IPS-18c (cell line): Measurements from ENCODE around the gene INO80B.

Experiments used
- H3K4me3 ChIP-seq: 2 replicates; pipeline ENCODE4 v1.7.0; 2013; ENCODE audit warnings: low read depth, mild to moderate bottlenecking, low read length, moderate library complexity; ENCODE audit not compliant: insufficient read depth
- H3K9me3 ChIP-seq: one replicate; pipeline ENCODE4 v1.6.1; 2013; ENCODE audit warnings: mild to moderate bottlenecking, low read length, moderate library complexity; ENCODE audit not compliant: control insufficient read depth, insufficient read depth

The INO80B gene

DNA sequence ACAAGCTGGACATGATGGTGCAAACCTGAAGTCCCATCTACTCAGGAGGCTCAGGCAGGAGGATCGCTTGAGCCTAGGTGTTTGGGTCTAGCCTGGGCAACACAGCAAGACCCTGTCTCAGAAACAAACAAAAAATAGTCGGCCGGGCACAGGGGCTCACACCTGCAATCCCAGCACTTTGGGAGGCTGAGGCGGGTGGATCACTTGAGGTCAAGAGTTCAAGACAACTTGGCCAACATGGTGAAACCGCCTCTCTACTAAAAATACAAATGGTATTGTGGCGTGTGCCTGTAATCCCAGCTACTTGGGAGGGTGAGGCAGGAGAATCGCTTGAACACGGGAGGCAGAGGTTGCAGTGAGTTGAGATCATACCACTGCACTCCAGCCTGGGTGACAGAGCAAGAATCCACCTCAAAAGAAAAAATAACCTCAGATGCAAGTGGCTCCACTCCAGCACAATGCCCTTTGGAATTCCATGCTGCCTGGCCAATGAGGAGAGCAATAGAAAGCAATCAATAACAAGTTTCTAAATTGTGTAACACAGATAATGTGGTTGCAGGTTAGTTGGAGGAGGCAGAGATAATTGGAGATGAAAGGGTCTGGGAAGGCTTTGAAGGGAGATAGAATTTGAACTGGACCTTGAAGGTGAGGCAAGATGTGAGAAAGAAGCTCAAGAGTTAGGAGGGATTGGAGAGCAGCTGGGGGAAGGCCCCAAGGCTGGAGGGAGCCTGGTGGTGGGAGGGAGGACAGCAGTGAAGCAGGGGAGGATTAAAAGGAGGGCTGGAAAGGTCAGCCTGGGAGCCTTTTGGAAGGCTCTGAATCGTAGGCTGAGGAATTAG lies 34.0 kb downstream of the INO80B start:
- Histone ChIP-seq H3K4me3 (no peak overlapping the region), H3K9me3 (no peaks in the 10 kb centered on the region)

DNA sequence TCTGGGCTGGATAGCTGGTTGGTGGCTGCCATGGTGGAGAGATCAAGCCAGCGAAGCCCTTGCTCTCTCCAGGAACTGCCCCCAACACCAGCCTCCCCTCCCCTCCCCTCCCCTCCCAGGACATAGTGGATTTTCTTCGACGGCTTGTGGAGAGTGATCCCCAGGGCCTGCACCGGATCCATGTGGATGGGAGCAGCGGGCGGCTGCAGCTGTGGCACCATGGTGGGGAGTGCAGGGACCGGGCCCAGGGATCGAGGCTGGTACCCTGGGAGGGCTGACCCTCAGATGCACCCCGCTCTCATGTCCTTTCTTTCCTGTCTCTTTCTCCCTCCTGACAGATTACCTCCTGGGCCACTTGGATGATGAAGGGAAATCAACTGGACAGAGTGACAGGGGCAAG lies 35.0 kb downstream of the INO80B start:
- Histone ChIP-seq H3K4me3 (no peak overlapping the region), H3K9me3 (no peaks in the 10 kb centered on the region)

DNA sequence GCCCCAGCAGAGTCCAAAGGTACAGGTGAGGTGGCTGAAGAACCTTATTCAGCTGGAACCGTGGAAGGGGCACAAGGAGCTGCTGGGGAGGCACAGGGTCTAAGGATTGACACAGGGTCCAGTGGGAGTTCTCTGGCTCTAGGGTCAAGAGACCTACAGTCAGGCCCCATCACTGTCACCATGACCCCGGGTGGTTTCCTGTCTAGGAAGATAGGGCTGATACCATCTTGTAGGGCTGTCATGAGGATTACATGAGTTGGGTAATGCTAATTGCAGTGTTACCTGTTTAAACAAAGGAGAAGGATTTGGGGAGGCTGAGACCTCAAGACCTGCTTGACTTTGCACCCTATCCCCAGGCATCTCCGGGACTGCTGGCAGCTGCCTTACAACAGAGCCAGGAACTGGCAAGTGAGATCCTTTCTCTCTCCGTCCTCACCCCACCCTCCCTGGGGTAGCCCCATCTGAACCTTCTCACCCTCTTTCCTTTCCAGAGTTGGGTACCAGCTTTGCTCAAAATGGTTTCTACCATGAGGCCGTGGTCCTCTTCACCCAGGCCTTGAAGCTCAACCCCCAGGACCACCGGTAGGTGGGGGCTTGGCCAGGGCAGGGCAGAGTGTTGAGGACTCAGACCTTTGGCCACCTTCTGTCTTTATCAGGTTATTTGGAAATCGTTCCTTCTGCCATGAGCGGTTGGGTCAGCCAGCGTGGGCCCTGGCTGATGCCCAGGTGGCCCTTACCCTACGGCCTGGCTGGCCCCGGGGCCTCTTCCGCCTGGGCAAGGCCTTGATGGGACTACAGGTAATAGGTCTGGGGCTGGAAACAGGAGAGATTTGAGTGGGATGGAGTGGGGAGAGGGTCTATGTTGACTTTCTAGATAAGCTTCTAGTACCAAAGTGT lies 37.0 kb downstream of the INO80B start:
- Histone ChIP-seq H3K4me3 (no peak overlapping the region), H3K9me3 (no peaks in the 10 kb centered on the region)

DNA sequence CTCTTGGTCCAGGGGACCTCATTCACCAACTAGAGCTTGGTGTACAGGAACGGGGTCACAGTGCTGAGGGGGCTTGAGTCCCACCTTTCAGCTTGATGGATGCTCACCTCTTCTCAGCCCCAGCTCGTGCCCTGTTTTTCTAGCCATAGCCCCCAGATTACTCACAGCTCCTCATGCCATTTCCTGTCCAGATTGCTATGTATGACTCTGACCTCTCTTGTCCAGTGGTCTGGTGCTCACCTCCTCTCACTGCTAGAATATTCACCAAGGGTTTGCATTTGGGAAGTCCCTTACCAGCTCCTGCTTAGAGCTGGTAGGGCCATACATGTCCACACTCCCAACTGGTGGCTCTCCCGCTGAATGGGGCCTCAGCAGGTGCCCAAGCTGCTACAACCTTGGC lies 38.7 kb downstream of the INO80B start:
- H3K9me3 ChIP-seq: no peaks in the 10 kb centered on the region
- H3K4me3 ChIP-seq: no peak overlapping the region

DNA sequence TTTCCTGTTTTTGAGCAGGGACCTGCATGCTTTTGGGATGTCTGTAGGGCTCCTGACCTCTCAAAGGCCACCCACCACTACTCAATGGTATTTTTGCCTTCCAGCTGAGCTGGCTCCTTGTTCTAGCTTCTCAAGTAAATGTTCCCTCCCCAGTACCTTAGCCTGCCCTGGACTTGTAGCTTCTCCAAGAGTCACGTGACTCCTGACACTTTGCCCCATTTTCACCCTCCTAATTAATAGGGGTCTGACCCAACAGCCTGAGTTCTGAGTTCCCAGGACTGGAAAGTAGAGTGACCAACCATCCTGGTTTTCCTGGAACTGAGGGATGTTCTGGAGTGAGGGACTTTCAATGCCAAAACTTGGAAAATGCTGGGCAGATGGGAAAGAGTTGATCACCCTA lies 40.6 kb downstream of the INO80B start:
- Histone ChIP-seq H3K9me3 (no peaks in the 10 kb centered on the region), H3K4me3 (no peak overlapping the region)

DNA sequence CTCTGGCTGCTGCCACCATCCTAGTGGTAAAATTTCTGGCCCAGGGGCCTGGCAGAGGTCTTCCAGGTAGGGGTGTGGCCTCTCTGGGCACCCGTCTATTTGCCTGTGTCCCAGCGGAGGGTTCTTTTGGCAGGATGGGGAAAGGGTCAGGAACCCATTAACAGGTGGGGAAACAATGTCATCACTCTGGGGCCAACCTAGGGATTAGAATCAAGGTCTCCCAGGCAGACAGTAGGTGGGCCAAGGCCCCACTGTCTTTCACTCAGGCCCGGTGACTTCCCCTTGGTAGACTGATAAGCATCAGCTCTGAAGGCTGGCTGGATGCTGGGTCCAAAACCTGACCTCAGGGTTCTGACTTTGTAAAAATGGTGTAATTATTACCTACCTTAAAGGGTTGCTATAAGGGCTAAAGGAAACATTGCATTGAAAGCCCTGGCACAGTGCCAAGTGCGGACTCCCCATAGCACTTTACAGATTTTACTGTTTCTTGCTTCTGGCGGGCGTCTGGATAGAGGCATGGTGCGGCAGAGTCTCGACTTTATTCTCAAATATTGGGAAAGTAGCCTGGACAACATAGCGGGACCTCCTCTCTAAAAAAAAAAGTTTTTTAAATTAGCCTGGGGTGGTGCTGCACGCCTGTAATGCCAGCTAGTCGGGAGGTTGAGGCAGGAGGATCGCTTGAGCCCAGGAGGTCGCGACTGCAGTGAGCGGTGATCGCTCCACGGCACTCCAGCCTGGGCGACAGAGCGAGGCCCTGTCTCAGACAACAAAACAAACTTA lies 42.3 kb downstream of the INO80B start:
- peak overlapping the region; percentile 55 for H3K4me3 ChIP-seq
- no peaks in the 10 kb centered on the region for H3K9me3 ChIP-seq

DNA sequence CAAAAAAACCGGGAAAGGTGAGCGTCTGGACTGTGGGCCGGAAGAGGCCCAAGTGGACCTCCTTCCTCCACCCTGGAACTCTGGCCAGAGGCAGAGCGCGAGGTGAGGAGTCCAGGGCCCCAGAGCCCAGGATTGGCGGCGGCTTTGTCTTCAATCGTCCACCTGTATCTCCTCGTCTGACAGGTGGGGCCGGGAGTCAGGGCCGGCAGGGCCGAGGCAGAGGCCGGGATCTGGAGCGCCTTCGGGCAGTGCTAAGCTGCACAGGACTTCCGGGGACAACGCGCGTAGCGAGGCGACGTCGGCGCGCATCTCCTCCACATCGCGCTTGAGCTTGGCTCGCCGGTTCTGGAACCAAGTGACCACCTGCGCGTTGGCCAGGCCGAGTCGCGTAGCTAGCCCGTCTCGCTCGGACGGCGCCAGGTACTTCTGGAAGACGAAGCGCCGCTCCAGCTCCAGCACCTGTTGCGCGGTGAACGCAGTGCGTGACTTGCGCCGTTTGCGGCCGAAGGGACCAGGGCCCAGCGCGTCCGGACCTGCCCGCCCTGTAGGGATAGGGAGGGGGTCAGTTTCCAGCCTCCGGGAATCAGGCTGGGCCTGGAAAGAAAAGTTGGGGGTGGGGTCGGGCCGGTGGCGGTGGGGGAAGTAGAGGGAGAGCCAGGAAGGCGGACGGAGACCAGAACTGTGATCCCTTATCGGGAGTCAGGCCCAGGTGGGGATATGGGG lies 43.1 kb downstream of the INO80B start:
- Histone ChIP-seq H3K4me3 (peak overlapping the region; percentile 55), H3K9me3 (no peaks in the 10 kb centered on the region)

DNA sequence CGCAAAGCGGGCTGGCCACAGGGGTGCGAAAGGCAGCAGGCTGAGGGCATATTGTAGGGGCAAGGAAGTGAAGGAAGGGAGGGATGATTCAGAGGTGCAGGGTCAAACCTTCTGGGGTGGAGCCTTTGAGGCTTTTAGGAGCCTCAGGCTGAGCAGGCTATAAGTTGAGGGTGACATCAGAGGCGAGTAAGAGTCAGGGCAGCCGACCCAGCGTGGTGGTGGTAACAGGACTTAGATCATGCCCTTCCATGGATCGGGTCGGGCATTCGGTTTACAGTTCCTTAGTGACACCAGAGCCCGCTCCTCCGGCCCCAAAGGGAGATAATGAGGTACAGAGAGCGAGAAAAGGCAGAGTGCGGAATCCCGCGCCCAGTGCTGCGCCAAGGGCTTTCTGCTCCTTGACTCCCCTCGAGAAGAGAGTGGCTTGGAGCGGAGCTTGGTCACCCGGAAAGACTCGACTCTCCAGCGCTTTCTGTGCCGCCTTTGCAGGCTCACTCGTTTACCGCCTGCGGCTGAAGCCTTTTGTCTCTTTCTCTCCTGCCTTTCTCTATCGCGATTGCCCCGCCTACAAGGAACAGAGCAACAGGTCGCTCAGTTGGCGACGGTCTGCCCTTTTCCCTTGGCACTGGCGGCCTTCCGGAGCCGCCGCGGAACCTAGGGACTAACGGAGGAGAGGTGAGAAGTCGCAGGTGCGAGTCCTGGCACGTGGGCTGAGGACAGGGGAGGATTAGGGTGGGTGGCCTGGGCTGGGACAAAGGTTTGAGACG lies 43.8 kb downstream of the INO80B start:
- Histone ChIP-seq H3K9me3 (no peaks in the 10 kb centered on the region), H3K4me3 (peak overlapping the region; percentile 55)

DNA sequence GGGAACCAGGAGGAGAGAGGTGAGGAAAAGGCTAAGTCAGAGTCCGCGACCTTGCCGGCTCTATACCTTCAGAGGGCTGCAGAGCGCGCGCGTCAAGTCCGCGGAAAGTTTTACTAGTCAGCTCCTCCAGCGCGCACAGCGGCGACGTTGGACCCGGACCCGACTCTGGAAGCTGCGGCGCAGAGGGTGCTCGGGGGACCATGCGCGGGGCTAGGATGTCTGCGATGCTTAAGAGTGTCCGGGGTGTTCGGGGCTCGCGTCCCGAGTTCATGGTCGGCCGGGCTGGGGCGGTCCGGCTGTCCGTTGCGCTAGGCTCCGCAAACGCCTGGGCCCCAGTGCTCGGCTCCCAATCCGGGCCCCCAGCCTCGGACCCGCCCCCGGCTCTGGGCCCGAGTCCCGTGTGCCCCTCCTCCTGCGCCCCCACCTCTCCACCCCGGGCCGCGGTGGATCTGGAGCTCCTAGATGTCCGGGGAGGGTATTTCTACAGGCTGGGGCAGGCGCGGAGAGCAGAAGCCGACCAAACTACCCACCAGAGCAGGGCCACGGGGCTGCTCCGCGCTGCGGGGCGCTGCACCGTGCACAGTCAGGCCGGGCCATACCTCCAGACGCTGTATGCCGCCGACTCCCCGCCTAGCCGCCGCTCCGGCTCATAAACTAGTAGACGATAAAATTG lies 44.5 kb downstream of the INO80B start, which contains the start of gene LBX2:
LBX2 (minus strand) TSS at position 337 of the 673 bp plus-strand sequence; CDS start at position 271, 66 bp downstream.
- Histone ChIP-seq H3K4me3 (peak within 1 kb of the TSS; percentile 55), H3K9me3 (no peaks in the 10 kb centered on the region)

DNA sequence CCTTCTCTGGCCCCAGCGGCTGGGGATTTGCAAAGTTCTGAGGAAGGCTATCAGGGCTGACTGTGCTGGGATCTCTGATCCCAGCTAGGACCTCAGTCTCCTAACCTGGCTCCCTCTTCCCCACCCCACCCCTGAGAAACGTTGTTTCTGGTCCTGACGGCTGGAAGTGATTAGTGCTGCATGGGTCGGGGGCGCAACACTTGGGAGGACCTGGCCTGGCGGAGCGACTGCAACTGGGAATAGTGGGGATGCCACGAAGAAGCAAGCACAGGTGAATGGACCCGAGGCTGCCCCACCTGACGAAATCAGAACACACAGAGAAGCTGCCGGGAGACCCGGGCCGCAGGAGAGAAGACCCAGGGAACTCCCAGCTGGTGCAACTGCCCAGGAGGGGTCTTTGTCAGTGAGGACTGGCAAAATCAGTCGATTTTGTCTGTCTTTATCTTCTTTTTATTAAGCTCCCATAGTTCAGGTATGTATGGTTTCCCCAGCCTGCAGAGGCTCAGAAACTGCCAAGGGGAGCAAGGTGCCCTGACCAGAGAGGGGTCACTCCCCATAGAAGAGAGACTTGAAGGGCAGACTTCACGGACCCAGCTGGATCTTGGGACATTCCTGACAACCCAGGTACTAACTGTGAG lies 45.2 kb downstream of the INO80B start:
- H3K4me3 ChIP-seq: peak overlapping the region; percentile 55

DNA sequence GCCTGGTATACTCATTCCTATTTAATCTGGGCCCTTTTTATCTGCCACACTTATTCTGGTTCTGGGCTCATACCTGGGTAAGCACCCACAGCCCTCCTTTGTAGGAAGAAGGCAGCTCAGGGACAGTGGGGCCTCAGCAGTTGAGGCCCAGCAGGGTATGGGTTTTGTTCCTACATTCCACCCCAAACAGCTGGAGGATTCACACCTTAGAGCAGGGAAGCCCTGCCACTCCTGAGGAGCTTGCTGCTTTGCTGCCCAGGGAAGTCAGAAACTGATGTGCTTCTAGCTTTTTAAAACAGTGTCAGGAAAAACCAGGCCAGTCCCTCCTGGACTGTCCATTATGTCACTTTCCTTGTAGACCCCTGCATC lies 45.7 kb downstream of the INO80B start:
- no peaks in the 10 kb centered on the region for H3K9me3 ChIP-seq
- no peak overlapping the region for H3K4me3 ChIP-seq

More for the DNA sequence above, 45.2 kb downstream of the INO80B start:
- H3K9me3 ChIP-seq: no peaks in the 10 kb centered on the region

DNA sequence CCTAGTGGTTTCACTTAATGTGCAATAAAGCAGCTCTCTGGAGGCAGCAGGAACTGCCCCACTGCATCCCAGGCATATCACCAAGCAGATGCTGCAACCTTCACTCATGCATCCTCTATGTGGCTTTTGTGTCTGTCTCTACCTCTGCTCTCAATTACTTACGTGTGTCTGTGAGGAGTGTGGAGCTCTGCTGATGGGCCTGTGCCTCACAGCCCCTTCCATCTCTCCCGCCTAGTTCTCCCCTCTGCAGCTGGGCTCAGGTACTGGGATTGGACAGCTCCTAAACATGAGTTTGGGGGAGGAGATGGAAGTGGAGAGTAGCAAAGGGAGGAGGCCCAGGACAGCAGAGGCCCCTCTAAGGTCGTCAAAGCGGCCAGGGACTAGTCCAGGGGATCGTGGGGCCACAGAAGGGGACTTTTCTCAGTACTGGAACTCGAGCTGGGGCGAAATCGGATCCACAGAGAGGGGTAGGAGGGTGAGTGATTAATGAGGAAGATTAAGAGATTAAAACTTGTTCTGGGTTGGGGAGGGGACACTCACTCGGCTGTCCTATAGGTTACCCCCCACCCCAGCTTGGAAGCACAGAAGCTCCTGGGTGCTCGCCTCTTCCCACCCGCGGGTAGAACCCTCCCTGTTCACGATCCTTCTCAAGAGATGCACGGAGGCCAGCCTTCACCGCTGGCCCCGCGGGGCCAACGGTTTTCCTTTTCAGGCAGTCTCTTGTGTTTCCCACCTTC lies 46.6 kb downstream of the INO80B start:
- Histone ChIP-seq H3K4me3 (0 out of 2 replicates have a peak overlapping the region, but pooled peaks have one; percentile 68), H3K9me3 (no peaks in the 10 kb centered on the region)

DNA sequence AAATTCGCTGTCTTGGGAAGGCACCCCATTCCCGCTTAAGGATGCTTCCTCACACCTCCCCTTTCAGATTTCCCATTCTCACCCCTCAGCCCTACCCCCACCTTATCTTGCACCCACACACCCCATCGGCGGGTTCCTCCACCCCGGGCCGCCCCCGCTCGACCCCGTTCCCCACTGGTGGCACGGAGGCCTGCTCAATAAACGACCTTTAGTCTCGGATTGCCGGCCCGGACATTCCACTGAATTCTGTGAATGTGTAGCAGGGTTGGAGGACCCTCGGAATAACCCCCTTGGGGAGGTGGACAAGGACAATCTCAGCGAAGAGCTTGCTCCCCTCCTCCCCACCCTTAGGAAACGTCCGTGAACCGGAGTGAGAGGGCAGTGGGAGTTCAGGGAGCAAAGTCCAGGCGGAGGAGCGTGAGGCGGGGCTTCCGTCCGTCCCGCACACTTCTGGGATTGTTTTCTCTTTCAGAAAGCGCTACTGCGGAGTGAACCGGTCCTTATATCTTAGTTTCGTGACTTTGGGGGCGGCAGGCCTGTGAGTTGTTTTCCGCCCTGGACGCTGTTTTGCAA lies 47.3 kb downstream of the INO80B start:
- Histone ChIP-seq H3K9me3 (no peaks in the 10 kb centered on the region), H3K4me3 (peak overlapping the region; percentile 68)

DNA sequence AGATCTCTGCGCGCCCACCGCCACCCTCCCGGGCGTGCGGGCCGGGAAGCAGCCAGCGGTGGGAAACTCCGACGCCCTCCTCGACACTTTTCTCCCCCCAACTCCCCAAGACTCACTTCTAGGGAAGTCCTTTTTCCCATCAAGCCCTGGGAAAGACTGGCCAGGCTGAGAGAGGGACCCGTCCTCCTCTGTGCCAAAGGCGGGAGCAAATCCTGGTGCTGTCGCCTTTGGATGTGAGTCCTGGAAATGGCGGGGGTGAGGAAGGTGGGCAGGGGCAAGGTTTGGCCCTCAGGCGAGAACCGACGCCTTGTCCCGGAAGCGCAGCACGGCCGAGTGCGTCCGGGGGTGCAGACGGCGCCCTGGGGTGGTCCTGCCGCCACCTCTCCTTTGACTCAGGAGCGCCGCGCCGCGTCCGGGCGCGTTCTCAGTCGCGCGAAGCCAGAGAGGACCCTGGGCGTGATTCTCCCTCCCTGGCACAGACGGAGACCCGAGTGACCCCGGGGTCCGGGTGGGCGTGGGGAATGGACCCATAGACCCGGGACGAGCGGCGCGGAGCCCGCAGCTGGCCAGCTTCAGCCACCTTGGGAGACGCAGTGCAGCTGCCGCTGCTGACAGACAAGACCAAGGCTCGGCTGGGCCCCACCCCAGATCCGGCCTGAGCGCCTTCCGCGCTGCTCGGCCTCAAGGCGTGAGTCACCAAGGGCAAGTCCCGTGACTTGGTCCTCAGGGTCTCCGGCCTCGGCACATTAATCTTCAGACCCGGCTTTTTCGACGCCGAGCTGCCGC lies 48.0 kb downstream of the INO80B start:
- peak overlapping the region; percentile 68 for H3K4me3 ChIP-seq
- no peaks in the 10 kb centered on the region for H3K9me3 ChIP-seq
